NCI-H460 (cell line): Measurements from ENCODE around the gene CDK2AP2. TPM values are rescaled to one million over a fixed set of nuclear protein-coding genes. Genes with fewer than 3 reads are reported as not detected.
"Not testable (repeated sequence)": the region's sequence is repeated elsewhere in the genome, so short reads cannot be mapped to it uniquely, and the experiment has no call there.

Source experiments
- DNase-seq: peaks from one replicate; pipeline ENCODE4 v3.0.0-alpha.2; 2016; ENCODE audit warnings: low read depth; ENCODE audit errors: extremely low read depth
- total RNA-seq: library from RNA; depleted of rRNA; stranded (reverse); fragments of >200 nt; shearing (Covaris generic); gene quantifications from 2 replicates; pipeline ENCODE4 v1.2.3, GENCODE V29; 2014

The CDK2AP2 gene
- total RNA-seq, 1 experiment from 2014 or later = 25.1 TPM

GRCh38 chr11:67525275-67525976, 17.5 kb upstream of the CDK2AP2 start:
- no peak for DNase-seq

GRCh38 chr11:67524480-67524808, 16.5 kb upstream of the CDK2AP2 start:
- no peak for DNase-seq

GRCh38 chr11:67523556-67524479, 15.9 kb upstream of the CDK2AP2 start:
- DNase-seq = no peak

- DNase-seq = no peak
These were observed 15.0 kb upstream of the CDK2AP2 start, which contains the start of gene CABP2 for GRCh38 chr11:67522844-67523555. CABP2 (minus strand) TSS chr11:67523446; CDS start chr11:67523326, 120 bp downstream.

GRCh38 chr11:67522338-67522737, 14.4 kb upstream of the CDK2AP2 start:
- no peak for DNase-seq

- DNase-seq = no peak
These were observed 14.0 kb upstream of the CDK2AP2 start for GRCh38 chr11:67521924-67522323.

GRCh38 chr11:67520856-67521824, 13.2 kb upstream of the CDK2AP2 start:
- DNase-seq = no peak

GRCh38 chr11:67519726-67520125, 11.8 kb upstream of the CDK2AP2 start:
- DNase-seq = no peak

GRCh38 chr11:67517784-67518552, 10.0 kb upstream of the CDK2AP2 start:
- DNase-seq = no peak

GRCh38 chr11:67516806-67517205, 8.8 kb upstream of the CDK2AP2 start:
- DNase-seq = no peak

- no peak for DNase-seq
These were observed 6.2 kb upstream of the CDK2AP2 start for GRCh38 chr11:67514116-67514515.

- not testable (repeated sequence) for DNase-seq
These were observed 3.6 kb upstream of the CDK2AP2 start for GRCh38 chr11:67511558-67511957.

GRCh38 chr11:67510023-67510345, 2.0 kb upstream of the CDK2AP2 start:
- DNase-seq = no peak

- peak; percentile 93 for DNase-seq
These were observed 642 bp upstream of the CDK2AP2 start for GRCh38 chr11:67508486-67509121.

GRCh38 chr11:67507242-67507863, 609 bp downstream of the CDK2AP2 start:
- DNase-seq = no peak

- no peak for DNase-seq
These were observed 1.4 kb downstream of the CDK2AP2 start for GRCh38 chr11:67506426-67507051.

- peak; percentile 96 for DNase-seq
These were observed 2.2 kb downstream of the CDK2AP2 start for GRCh38 chr11:67505605-67506396.
